OCI-LY1 (cell line): ENCODE results near the gene SLC8A1.

Source experiments
- H2AFZ ChIP-seq: fragments of 200-600 bp; sonication (generic), shearing (Covaris generic); 2 replicates; pipeline ENCODE4 v1.6.0; 2014; ENCODE audit warnings: antibody characterized with exemption, mild to moderate bottlenecking, low read length
- H3F3A ChIP-seq: fragments of 200-600 bp; sonication (generic), shearing (Covaris generic); 2 replicates; pipeline ENCODE4 v1.6.0; 2014; ENCODE audit warnings: mild to moderate bottlenecking, antibody characterized with exemption, low read length, moderate library complexity; ENCODE audit not compliant: insufficient read depth
- H3K27ac ChIP-seq: fragments of 200-600 bp; sonication (generic); 2 replicates; pipeline ENCODE4 v1.5.1; 2014; ENCODE audit warnings: low read length, mixed run types, mild to moderate bottlenecking, low read depth; ENCODE audit not compliant: poor library complexity, severe bottlenecking
- H3K27me3 ChIP-seq: fragments of 200-600 bp; sonication (generic); 2 replicates; pipeline ENCODE4 v1.6.0; 2014; ENCODE audit warnings: antibody characterized with exemption, mild to moderate bottlenecking, low read length, moderate library complexity; ENCODE audit not compliant: insufficient read depth
- H3K36me3 ChIP-seq: fragments of 200-600 bp; sonication (generic); 2 replicates; pipeline ENCODE4 v1.6.1; 2014; ENCODE audit warnings: mild to moderate bottlenecking, antibody characterized with exemption, low read length, moderate library complexity, mixed read lengths; ENCODE audit not compliant: insufficient read depth
- H3K4me1 ChIP-seq: fragments of 200-600 bp; sonication (generic); 2 replicates; pipeline ENCODE4 v1.5.1; 2014; ENCODE audit warnings: mild to moderate bottlenecking, low read length, moderate library complexity; ENCODE audit not compliant: insufficient read depth, severe bottlenecking
- H3K4me2 ChIP-seq: fragments of 200-600 bp; sonication (generic), shearing (Covaris generic); 2 replicates; pipeline ENCODE4 v1.6.1; 2014; ENCODE audit warnings: low read length
- H3K4me3 ChIP-seq: fragments of 200-600 bp; sonication (generic); 2 replicates; pipeline ENCODE4 v1.5.1; 2014; ENCODE audit warnings: low read length, low read depth, mild to moderate bottlenecking, mixed read lengths; ENCODE audit not compliant: poor library complexity, severe bottlenecking
- H3K79me2 ChIP-seq: fragments of 200-600 bp; shearing (Covaris generic); 2 replicates; pipeline ENCODE4 v1.6.1; 2016; ENCODE audit warnings: mixed run types, low read length, mixed read lengths; ENCODE audit not compliant: insufficient read depth
- H3K9ac ChIP-seq: fragments of 200-600 bp; sonication (generic), shearing (Covaris generic); 2 replicates; pipeline ENCODE4 v1.6.1; 2014; ENCODE audit warnings: mild to moderate bottlenecking, low read length, mixed read lengths
- H3K9me2 ChIP-seq: fragments of 200-600 bp; sonication (generic), shearing (Covaris generic); 2 replicates; pipeline ENCODE4 v1.6.1; 2014; ENCODE audit warnings: low read depth, mild to moderate bottlenecking, low read length, mixed read lengths
- H3K9me3 ChIP-seq: fragments of 200-600 bp; shearing (Covaris generic); 2 replicates; pipeline ENCODE4 v1.6.1; 2014; ENCODE audit warnings: low read length, mixed read lengths
- H4K20me1 ChIP-seq: fragments of 200-600 bp; sonication (generic), shearing (Covaris generic); 2 replicates; pipeline ENCODE4 v1.6.0; 2016; ENCODE audit warnings: mild to moderate bottlenecking, low read length; ENCODE audit not compliant: insufficient read depth
- CTCF ChIP-seq: fragments of 200-600 bp; sonication (generic), shearing (Covaris generic); IDR thresholded peaks from 2 replicates; pipeline ENCODE4 v1.5.1; 2017; ENCODE audit warnings: mild to moderate bottlenecking, antibody characterized with exemption, low read length, moderate library complexity, mixed read lengths
- EZH2 ChIP-seq: fragments of 200-600 bp; sonication (generic), shearing (Covaris generic); IDR thresholded peaks from 2 replicates; pipeline ENCODE4 v1.8.0; 2017; ENCODE audit warnings: borderline replicate concordance, mixed run types, mild to moderate bottlenecking, antibody characterized with exemption, low read length, moderate library complexity, mixed read lengths

SLC8A1 gene

GRCh38 chr2:40129725-40130124 lies 322.2 kb downstream of the SLC8A1 start:
- Histone ChIP-seq H3K9ac (no peak overlapping the region), H3K9me2 (no peaks in the 10 kb centered on the region), H3K79me2 (no peaks in the 10 kb centered on the region), H3K4me3 (no peak overlapping the region), H3K27ac (no peak overlapping the region), H4K20me1 (no peaks in the 10 kb centered on the region), H2AFZ (no peak overlapping the region), H3K9me3 (no peaks in the 10 kb centered on the region), H3K4me2 (no peak overlapping the region), H3F3A (no peaks in the 10 kb centered on the region), H3K4me1 (no peaks in the 10 kb centered on the region), H3K36me3 (no peaks in the 10 kb centered on the region), H3K27me3 (no peaks in the 10 kb centered on the region)
- TF ChIP-seq EZH2 (no peak), CTCF (no peak)

GRCh38 chr2:40128796-40129195 lies 323.1 kb downstream of the SLC8A1 start:
- Histone ChIP-seq H3K4me1 (no peaks in the 10 kb centered on the region), H3K27ac (no peak overlapping the region), H3K36me3 (no peaks in the 10 kb centered on the region), H3K79me2 (no peaks in the 10 kb centered on the region), H4K20me1 (no peaks in the 10 kb centered on the region), H3K4me2 (no peak overlapping the region), H3F3A (no peaks in the 10 kb centered on the region), H3K9ac (no peak overlapping the region), H3K9me3 (no peaks in the 10 kb centered on the region), H3K9me2 (no peaks in the 10 kb centered on the region), H3K27me3 (no peaks in the 10 kb centered on the region), H2AFZ (no peak overlapping the region), H3K4me3 (no peak overlapping the region)
- TF ChIP-seq EZH2, result no peak
- no peak for TF ChIP-seq CTCF

DNA sequence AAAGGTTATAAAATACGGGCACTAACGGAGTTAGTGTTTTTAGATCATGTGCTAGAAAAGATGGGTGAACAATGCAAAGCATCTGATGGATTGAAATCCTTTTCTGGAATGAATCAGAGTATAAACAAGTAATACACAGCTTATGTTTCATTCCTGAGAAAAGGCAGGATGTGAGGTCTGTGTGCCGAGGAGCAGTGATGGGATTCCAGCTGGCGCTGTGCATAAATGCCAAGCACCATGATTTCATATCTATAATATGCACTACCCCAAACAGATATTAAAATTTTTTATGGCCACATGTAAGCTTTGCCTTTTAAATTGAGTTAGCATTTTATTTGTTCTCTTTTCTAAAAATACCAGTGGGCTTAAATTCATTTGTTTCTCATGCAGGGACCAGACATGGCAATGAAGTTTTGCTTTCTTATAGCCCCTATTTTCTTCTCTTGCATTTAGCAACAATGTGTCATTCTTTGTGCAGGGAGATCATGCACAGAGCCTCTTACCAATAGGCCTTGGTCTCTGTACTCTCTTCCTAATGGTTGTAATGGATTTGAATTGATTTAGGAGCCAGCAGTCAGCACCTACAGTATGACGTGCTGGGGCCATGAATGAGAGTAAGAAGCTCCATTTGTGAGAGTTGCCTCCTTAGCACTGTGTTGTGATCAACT lies 323.9 kb downstream of the SLC8A1 start:
- no peak overlapping the region for H3K27ac ChIP-seq
- H3K36me3 ChIP-seq, result no peaks in the 10 kb centered on the region
- no peaks in the 10 kb centered on the region for H3K9me2 ChIP-seq
- TF ChIP-seq CTCF (no peak), EZH2 (no peak)
- no peak overlapping the region for H3K9ac ChIP-seq
- no peaks in the 10 kb centered on the region for H4K20me1 ChIP-seq
- H2AFZ ChIP-seq, result no peak overlapping the region
- no peaks in the 10 kb centered on the region for H3F3A ChIP-seq
- H3K9me3 ChIP-seq, result no peaks in the 10 kb centered on the region
- H3K79me2 ChIP-seq, result no peaks in the 10 kb centered on the region
- H3K4me3 ChIP-seq, result no peak overlapping the region
- no peaks in the 10 kb centered on the region for H3K27me3 ChIP-seq
- H3K4me1 ChIP-seq, result no peaks in the 10 kb centered on the region
- H3K4me2 ChIP-seq, result no peak overlapping the region
